Measurements from ENCODE around the gene DNAJC5. TPM values are rescaled to one million over a fixed set of nuclear protein-coding genes. Genes with fewer than 3 reads are reported as not detected.

The DNAJC5 gene
- total RNA-seq, 1 experiment from 2014 or later = 28.5 TPM

GRCh38 chr20:63955827-63956663 lies 61.1 kb downstream of the DNAJC5 start, which contains the start of gene UCKL1 (continued):
- TF ChIP-seq ATF6 (CRISPR knock-in tag; IDR thresholded peaks at IDR 0.05) = no peak
- no peak for TF ChIP-seq TEAD4 (CRISPR knock-in tag; IDR thresholded peaks at IDR 0.05)
- 0 out of 2 replicates have a peak, but pooled peaks have one; percentile 37 for TF ChIP-seq ZBTB21 (CRISPR knock-in tag; IDR thresholded peaks at IDR 0.05; ENCODE audit: borderline replicate concordance)
- TF ChIP-seq FOXP1 (CRISPR knock-in tag; IDR thresholded peaks at IDR 0.05; ENCODE audit: borderline replicate concordance) = peak; percentile 80; the same call in 1 of the 2 replicates
- TF ChIP-seq EMX1 (CRISPR knock-in tag; IDR thresholded peaks at IDR 0.05) = 0 out of 2 replicates have a peak, but pooled peaks have one; percentile 23
- 0 out of 2 replicates have a peak, but pooled peaks have one; percentile 47 for TF ChIP-seq NFYB (CRISPR knock-in tag; conservative IDR thresholded peaks at IDR 0.05; ENCODE audit: low read depth)
- no peak for TF ChIP-seq ZNF671 (CRISPR knock-in tag; IDR thresholded peaks at IDR 0.05)

DNA sequence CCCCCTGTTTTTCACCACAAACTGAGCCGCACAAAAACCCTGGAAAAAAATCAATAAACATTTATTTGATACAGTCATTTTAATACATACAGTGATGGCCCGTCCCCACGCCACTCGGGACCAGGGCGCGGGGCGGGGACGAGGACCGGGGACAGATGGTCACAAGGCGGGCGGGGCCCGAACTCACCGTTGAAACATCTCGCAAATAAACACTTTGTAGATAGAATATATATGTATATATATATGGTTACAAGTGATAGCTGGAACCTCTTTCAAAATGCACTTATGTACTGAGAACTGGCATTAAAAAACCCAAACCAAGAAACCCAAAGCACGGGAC lies 61.7 kb downstream of the DNAJC5 start:
- Mint-ChIP-seq H3K27me3 (ENCODE audit: low read depth) (no peaks in the 10 kb centered on the region), H3K27ac (no peak overlapping the region)
- ATAC-seq = no peak

More for the DNA sequence above, 61.7 kb downstream of the DNAJC5 start:
- Mint-ChIP-seq H3K9me3 (no peaks in the 10 kb centered on the region), H3K36me3 (peaks cover 6% of the 10 kb centered on the region), H3K4me3 (peak overlapping the region; percentile 76), H3K4me1 (peaks cover 20% of the 10 kb centered on the region)
- POLR2A ChIA-PET = interaction anchor here (1.0 to 1.5 kb wide), 4 partner anchors 15 to 1340 kb away, joined by 3 to 4 read pairs (median 4); partner anchors contain the start of gene PRPF6
- no peak for DNase-seq (ENCODE audit: low spot score)
- TF ChIP-seq ZNF396 (CRISPR knock-in tag; IDR thresholded peaks at IDR 0.05; ENCODE audit: borderline replicate concordance) (no peak), RORB (CRISPR knock-in tag; IDR thresholded peaks at IDR 0.05) (no peak), NR2C2 (CRISPR knock-in tag; IDR thresholded peaks at IDR 0.05) (no peak), HMGXB4 (CRISPR knock-in tag; IDR thresholded peaks at IDR 0.05) (no peak), SMAD3 (CRISPR knock-in tag; IDR thresholded peaks at IDR 0.05; ENCODE audit: borderline replicate concordance) (no peak), ZNF423 (CRISPR knock-in tag; IDR thresholded peaks at IDR 0.05) (no peak), USF1 (CRISPR knock-in tag; IDR thresholded peaks at IDR 0.05) (no peak), GABPB1 (CRISPR knock-in tag; IDR thresholded peaks at IDR 0.05) (no peak), ZNF512 (CRISPR knock-in tag; IDR thresholded peaks at IDR 0.05; ENCODE audit: borderline replicate concordance) (no peak), PRRX2 (CRISPR knock-in tag; IDR thresholded peaks at IDR 0.05) (no peak), ZNF263 (CRISPR knock-in tag; IDR thresholded peaks at IDR 0.05; ENCODE audit: low read depth) (no peak), KAT7 (CRISPR knock-in tag; IDR thresholded peaks at IDR 0.05; ENCODE audit: borderline replicate concordance) (no peak), ATF1 (CRISPR knock-in tag; IDR thresholded peaks at IDR 0.05) (no peak), ZBTB21 (CRISPR knock-in tag; IDR thresholded peaks at IDR 0.05; ENCODE audit: borderline replicate concordance) (no peak), FOXP1 (CRISPR knock-in tag; IDR thresholded peaks at IDR 0.05; ENCODE audit: borderline replicate concordance) (no peak)
- CTCF ChIA-PET = interaction anchor here (0.6 to 5.0 kb wide), 10 partner anchors 14 to 331 kb away, joined by 3 to 54 read pairs (median 3); partner anchors contain the start of genes ARFRP1, PRPF6, SAMD10 and ZGPAT
